B cell (primary cell): ENCODE results near the gene PPP1R36. TPM values are rescaled to one million over a fixed set of nuclear protein-coding genes. Genes with fewer than 3 reads are reported as not detected.

Experiments
- ATAC-seq: fragments of 200-7000 bp; cut with Tn5 transposase; one replicate; pipeline ENCODE4 v1.10.0; 2021; ENCODE audit warnings: low read depth, mild to moderate bottlenecking, moderate number of reproducible peaks, moderate library complexity
- CTCF ChIA-PET: fragments of 350-600 bp; sonication (Branson Sonifier 250); formaldehyde crosslinking; loops from one replicate; lab custom pipeline; 2021; ENCODE audit warnings: antibody characterized with exemption, inconsistent platforms; lab: Charles Lee
- POLR2A ChIA-PET: fragments of 350-600 bp; sonication (Branson Sonifier 250); formaldehyde crosslinking; loops from one replicate; lab custom pipeline; 2021; ENCODE audit warnings: antibody characterized with exemption; lab: Charles Lee
- DNase-seq: peaks from one replicate; pipeline ENCODE4 v3.0.0; 2013
- H2AFZ ChIP-seq: 2 replicates; pipeline ENCODE4 v1.6.1; 2012; ENCODE audit warnings: mild to moderate bottlenecking, low read depth, low read length; ENCODE audit not compliant: insufficient read depth, poor library complexity, severe bottlenecking
- H3K27ac ChIP-seq, 2 donors: 1 replicate in 1 of 2; 2 replicates in 1 of 2; pipeline ENCODE4 v1.5.1; 2012 to 2013; ENCODE audit warnings: low read length in 2 of 2, mild to moderate bottlenecking in 2 of 2, moderate library complexity in 1 of 2
- H3K27me3 ChIP-seq, 4 experiments: fragments of 200-600 bp in 1 of 4; sonication (generic) in 1 of 4; replicated peaks in 1 of 4; 1 replicate in 2 of 4; 2 replicates in 2 of 4; pipeline versions ENCODE4 v1.6.1 to v1.7.0; 2013 to 2016; ENCODE audit warnings: low read length in 3 of 4, mild to moderate bottlenecking in 2 of 4, mixed read lengths in 1 of 4, moderate library complexity in 1 of 4; ENCODE audit not compliant: insufficient read depth in 4 of 4, control insufficient read depth in 3 of 4; ENCODE audit errors: control extremely low read depth in 1 of 4
- H3K36me3 ChIP-seq, 2 experiments: replicated peaks in 1 of 2; 1 replicate in 1 of 2; 2 replicates in 1 of 2; pipeline versions ENCODE4 v1.6.1 to v1.7.1; 2013; ENCODE audit warnings: low read length in 1 of 2; ENCODE audit not compliant: insufficient read depth in 2 of 2, control insufficient read depth in 1 of 2; ENCODE audit errors: control extremely low read depth in 1 of 2, extremely low read depth in 1 of 2
- H3K4me1 ChIP-seq, 2 donors: fragments of 200-600 bp in 1 of 2; sonication (generic) in 1 of 2; 1 replicate in 1 of 2; 2 replicates in 1 of 2; pipeline versions ENCODE4 v1.5.1 to v1.6.1; 2013 to 2017; ENCODE audit warnings: low read length in 2 of 2; ENCODE audit not compliant: control insufficient read depth in 2 of 2, insufficient read depth in 2 of 2
- H3K4me2 ChIP-seq: replicated peaks from 2 replicates; pipeline ENCODE3; 2012; ENCODE audit warnings: mild to moderate bottlenecking, low read depth, low read length; ENCODE audit not compliant: poor library complexity, severe bottlenecking
- H3K4me3 ChIP-seq, 5 experiments: fragments of 200-600 bp in 1 of 5; sonication (generic) in 1 of 5; 1 replicate in 3 of 5; 2 replicates in 2 of 5; pipeline versions ENCODE4 v1.5.1 to v1.7.0; 2011 to 2016; ENCODE audit warnings: low read length in 4 of 5, mild to moderate bottlenecking in 4 of 5, low read depth in 2 of 5, control low read depth in 1 of 5, moderate library complexity in 1 of 5; ENCODE audit not compliant: insufficient read depth in 1 of 5; ENCODE audit errors: control extremely low read depth in 1 of 5, extremely low read depth in 1 of 5
- H3K79me2 ChIP-seq: fragments of 200-600 bp; sonication (generic); one replicate; pipeline ENCODE4 v1.6.0; 2016; ENCODE audit warnings: low read length; ENCODE audit not compliant: control insufficient read depth, insufficient read depth
- H3K9ac ChIP-seq: fragments of 200-600 bp; sonication (generic); 2 replicates; pipeline ENCODE4 v1.6.1; 2017; ENCODE audit warnings: mild to moderate bottlenecking, low read length, moderate library complexity
- H3K9me3 ChIP-seq, 3 donors: one replicate each; pipeline versions ENCODE4 v1.6.1 to v1.7.1; 2013; ENCODE audit warnings: low read length in 2 of 3; ENCODE audit not compliant: control insufficient read depth in 2 of 3, insufficient read depth in 1 of 3; ENCODE audit errors: control extremely low read depth in 1 of 3
- H4K20me1 ChIP-seq: 2 replicates; pipeline ENCODE4 v1.6.0; 2012; ENCODE audit warnings: mild to moderate bottlenecking, low read length; ENCODE audit not compliant: insufficient read depth, control insufficient read depth, poor library complexity, severe bottlenecking
- H3K27ac Mint-ChIP-seq: one replicate; pipeline ENCODE4 v1.8.0; 2021; ENCODE audit warnings: mixed read lengths
- H3K27me3 Mint-ChIP-seq: one replicate; pipeline ENCODE4 v1.8.0; 2021; ENCODE audit warnings: mixed read lengths
- H3K4me1 Mint-ChIP-seq: one replicate; pipeline ENCODE4 v1.8.0; 2021; ENCODE audit warnings: mixed read lengths
- H3K4me3 Mint-ChIP-seq: one replicate; pipeline ENCODE4 v1.8.0; 2021; ENCODE audit warnings: mixed read lengths
- H3K9me3 Mint-ChIP-seq: one replicate; pipeline ENCODE4 v1.8.0; 2022; ENCODE audit warnings: mixed read lengths; ENCODE audit not compliant: insufficient read depth
- EZH2 ChIP-seq: IDR thresholded peaks from 2 replicates; pipeline ENCODE4 v1.6.1; 2012; ENCODE audit warnings: borderline replicate concordance, low read depth, mild to moderate bottlenecking, moderate library complexity, low read length; ENCODE audit not compliant: insufficient read depth, poor library complexity, severe bottlenecking
- WGBS: methylation state at CpG from one replicate; pipeline ENCODE4 v1.1.5; 2013; ENCODE audit warnings: missing lambda C conversion rate; ENCODE audit not compliant: insufficient coverage; 5-methylcytosine and 5-hydroxymethylcytosine counted together
- intact Hi-C: fragments of 100-400 bp; cut with micrococcal nuclease; formaldehyde crosslinking; loops from one replicate; pipeline ENCODE4 v1.10.0; 2022
- polyA plus RNA-seq: library from polyadenylated mRNA; depleted of rRNA; stranded (reverse); fragments of >200 nt; gene quantifications from 2 replicates; pipeline ENCODE4 v1.2.3, GENCODE V29; 2012
- total RNA-seq, 2 donors: library from RNA; stranded (reverse); fragments of 120-200 nt in 1 of 2; gene quantifications; 1 replicate in 1 of 2; 2 replicates in 1 of 2; pipeline versions ENCODE4 v1.2.3 to v1.2.4, GENCODE V29; 2013 to 2022
- TF ChIP-seq, protein P1 (sequence below): fragments of 200-600 bp; IDR thresholded peaks from one replicate; pipeline ENCODE4 v1.8.0; 2022; ENCODE audit warnings: antibody characterized with exemption, mild to moderate bottlenecking

The PPP1R36 gene
- total and polyA plus RNA-seq, 2 donors (not counting 1 experiment from before 2014, with no cell fraction given): 0.06 TPM; not detected in 1

DNA sequence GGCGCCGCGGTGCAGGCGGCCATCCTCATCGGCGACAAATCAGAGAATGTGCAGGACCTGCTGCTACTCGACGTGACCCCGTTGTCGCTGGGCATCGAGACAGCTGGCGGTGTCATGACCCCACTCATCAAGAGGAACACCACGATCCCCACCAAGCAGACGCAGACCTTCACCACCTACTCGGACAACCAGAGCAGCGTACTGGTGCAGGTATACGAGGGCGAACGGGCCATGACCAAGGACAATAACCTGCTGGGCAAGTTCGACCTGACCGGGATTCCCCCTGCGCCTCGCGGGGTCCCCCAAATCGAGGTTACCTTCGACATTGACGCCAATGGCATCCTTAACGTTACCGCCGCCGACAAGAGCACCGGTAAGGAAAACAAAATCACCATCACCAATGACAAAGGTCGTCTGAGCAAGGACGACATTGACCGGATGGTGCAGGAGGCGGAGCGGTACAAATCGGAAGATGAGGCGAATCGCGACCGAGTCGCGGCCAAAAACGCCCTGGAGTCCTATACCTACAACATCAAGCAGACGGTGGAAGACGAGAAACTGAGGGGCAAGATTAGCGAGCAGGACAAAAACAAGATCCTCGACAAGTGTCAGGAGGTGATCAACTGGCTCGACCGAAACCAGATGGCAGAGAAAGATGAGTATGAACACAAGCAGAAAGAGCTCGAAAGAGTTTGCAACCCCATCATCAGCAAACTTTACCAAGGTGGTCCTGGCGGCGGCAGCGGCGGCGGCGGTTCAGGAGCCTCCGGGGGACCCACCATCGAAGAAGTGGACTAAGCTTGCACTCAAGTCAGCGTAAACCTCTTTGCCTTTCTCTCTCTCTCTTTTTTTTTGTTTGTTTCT, 7.6 kb upstream of the PPP1R36 start:
- TF ChIP-seq, protein P1, sequence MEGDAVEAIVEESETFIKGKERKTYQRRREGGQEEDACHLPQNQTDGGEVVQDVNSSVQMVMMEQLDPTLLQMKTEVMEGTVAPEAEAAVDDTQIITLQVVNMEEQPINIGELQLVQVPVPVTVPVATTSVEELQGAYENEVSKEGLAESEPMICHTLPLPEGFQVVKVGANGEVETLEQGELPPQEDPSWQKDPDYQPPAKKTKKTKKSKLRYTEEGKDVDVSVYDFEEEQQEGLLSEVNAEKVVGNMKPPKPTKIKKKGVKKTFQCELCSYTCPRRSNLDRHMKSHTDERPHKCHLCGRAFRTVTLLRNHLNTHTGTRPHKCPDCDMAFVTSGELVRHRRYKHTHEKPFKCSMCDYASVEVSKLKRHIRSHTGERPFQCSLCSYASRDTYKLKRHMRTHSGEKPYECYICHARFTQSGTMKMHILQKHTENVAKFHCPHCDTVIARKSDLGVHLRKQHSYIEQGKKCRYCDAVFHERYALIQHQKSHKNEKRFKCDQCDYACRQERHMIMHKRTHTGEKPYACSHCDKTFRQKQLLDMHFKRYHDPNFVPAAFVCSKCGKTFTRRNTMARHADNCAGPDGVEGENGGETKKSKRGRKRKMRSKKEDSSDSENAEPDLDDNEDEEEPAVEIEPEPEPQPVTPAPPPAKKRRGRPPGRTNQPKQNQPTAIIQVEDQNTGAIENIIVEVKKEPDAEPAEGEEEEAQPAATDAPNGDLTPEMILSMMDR: no peak
- TF ChIP-seq EZH2: no peak
- Histone ChIP-seq H3K9ac (peak overlapping the region; percentile 28), H4K20me1 (no peaks in the 10 kb centered on the region), H3K36me3 (no peaks in the 10 kb centered on the region), H3K27ac (no peak overlapping the region), H3K4me1 (peaks cover 26 to 32% of the 10 kb centered on the region in 2 donors), H3K9me3 (peaks cover 0 to 21% (median 13%) of the 10 kb centered on the region in 3 donors), H3K27me3 (peaks cover 0 to 19% (median 5%) of the 10 kb centered on the region in 4 experiments), H3K4me3 (peak overlapping the region in 3 of 5 experiments; percentile 39 to 49 (median 44)), H3K79me2 (no peaks in the 10 kb centered on the region), H3K4me2 (peak overlapping the region; percentile 96), H2AFZ (peak overlapping the region; percentile 95)
- peaks cover 6% of the 10 kb centered on the region for H3K9me3 Mint-ChIP-seq
- intact Hi-C loops: loop anchor here (2.0 to 5.0 kb wide), 3 partner anchors 95 to 445 kb away; partner anchors contain the start of genes CHURC1 and FNTB
- H3K4me1 Mint-ChIP-seq: peaks cover 31% of the 10 kb centered on the region
- 15% methylated on average over 58 of the region's 61 CpGs for WGBS
- peaks cover 8% of the 10 kb centered on the region for H3K27me3 Mint-ChIP-seq
- ChIA-PET POLR2A (interaction anchor here (0.7 to 4.1 kb wide), 2 partner anchors 38 to 151 kb away, joined by 3 to 28 read pairs; partner anchors contain the start of genes ZBTB1 and ZBTB25), CTCF (interaction anchor here (0.6 to 2.7 kb wide), 6 partner anchors 11 to 112 kb away, joined by 3 to 8 read pairs (median 4); no protein-coding TSS in a partner anchor)
- H3K4me3 Mint-ChIP-seq: peak overlapping the region; percentile 100
- DNase-seq (no peak), ATAC-seq (no peak)
- H3K27ac Mint-ChIP-seq: peak overlapping the region; percentile 26
